Mammary epithelial cell (primary cell): ENCODE results near the gene CKAP5.

ENCODE experiments used
- CTCF ChIP-seq, 2 donors: IDR thresholded peaks in 1 of 2; conservative IDR thresholded peaks in 1 of 2; 2 replicates each; pipeline ENCODE4 v1.5.1; 2011 to 2012; ENCODE audit warnings: inconsistent platforms in 2 of 2, low read length in 2 of 2, mild to moderate bottlenecking in 2 of 2, control low read depth in 1 of 2, low read depth in 1 of 2; ENCODE audit not compliant: insufficient read depth in 1 of 2; ENCODE audit errors: extremely low read depth in 1 of 2
- EZH2 ChIP-seq: IDR thresholded peaks from 2 replicates; pipeline ENCODE4 v1.6.1; 2012; ENCODE audit warnings: low read length, inconsistent platforms, borderline replicate concordance

GRCh38 chr11:46695345-46696211, 150.5 kb downstream of the CKAP5 start:
- TF ChIP-seq CTCF (conservative IDR thresholded peaks at IDR 0.05 in 1 of 2, IDR thresholded peaks at IDR 0.05 in 1 of 2; ENCODE audit: extremely low read depth in 1 of 2, insufficient read depth in 1 of 2, low read depth in 1 of 2, low read length in 2 of 2): no peak
- TF ChIP-seq EZH2: no peak
